ENCODE data around the gene GIPC1.

DNA sequence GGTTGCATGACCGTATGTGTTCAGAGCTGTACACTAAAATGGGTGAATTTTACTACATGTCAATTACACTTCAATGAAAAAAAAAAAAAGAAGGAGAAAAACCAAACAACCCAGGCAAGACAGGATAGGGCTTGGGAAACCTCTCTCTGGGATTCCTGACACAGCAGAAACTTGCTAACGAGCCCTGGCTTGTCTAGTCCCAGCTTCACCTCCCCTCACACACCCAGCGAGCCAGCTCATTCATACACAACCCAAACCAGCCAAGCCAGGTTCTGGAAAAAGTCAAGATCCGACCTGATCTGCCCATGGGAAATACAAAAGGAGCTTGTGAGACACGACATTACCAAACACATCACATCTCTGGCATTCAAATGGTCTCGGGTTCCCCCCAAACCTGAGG is 29.8 kb upstream of the GIPC1 start:
- no peak for TF ChIP-seq EP300 (IDR thresholded peaks at IDR 0.05)
- TF ChIP-seq POLR2A (IDR thresholded peaks at IDR 0.05) = no peak

Data from ovary (tissue), 1 donor.